M059J (cell line): Measurements from ENCODE around the gene VAV2. TPM values are rescaled to one million over a fixed set of nuclear protein-coding genes. Genes with fewer than 3 reads are reported as not detected.
"Not testable (repeated sequence)": the region's sequence is repeated elsewhere in the genome, so short reads cannot be mapped to it uniquely, and the experiment has no call there.

Experiments used
- DNase-seq: peaks from one replicate; pipeline ENCODE4 v3.0.0-alpha.2; 2012; ENCODE audit warnings: low read depth
- total RNA-seq: library from RNA; depleted of rRNA; stranded (reverse); fragments of >200 nt; shearing (Covaris generic); gene quantifications from 2 replicates; pipeline ENCODE4 v1.2.3, GENCODE V29; 2014

The VAV2 gene
- total RNA-seq, 1 experiment from 2014 or later: 17.2 TPM

GRCh38 chr9:133920471-133920870 lies 71.7 kb downstream of the VAV2 start:
- DNase-seq: no peak

GRCh38 chr9:133919253-133920115 lies 72.6 kb downstream of the VAV2 start:
- DNase-seq: no peak

- no peak for DNase-seq
Measured at GRCh38 chr9:133918111-133918813, 73.9 kb downstream of the VAV2 start.

GRCh38 chr9:133917375-133917774 lies 74.7 kb downstream of the VAV2 start:
- no peak for DNase-seq

GRCh38 chr9:133916159-133916541 lies 76.0 kb downstream of the VAV2 start:
- DNase-seq: no peak

GRCh38 chr9:133915534-133916158 lies 76.5 kb downstream of the VAV2 start:
- DNase-seq: no peak

- no peak for DNase-seq
Measured at GRCh38 chr9:133914442-133915342, 77.4 kb downstream of the VAV2 start.

- DNase-seq: no peak
Measured at GRCh38 chr9:133913571-133914369, 78.4 kb downstream of the VAV2 start.

GRCh38 chr9:133910855-133911514 lies 81.1 kb downstream of the VAV2 start:
- no peak for DNase-seq

- DNase-seq: no peak
Measured at GRCh38 chr9:133906932-133907910, 84.9 kb downstream of the VAV2 start.

GRCh38 chr9:133906218-133906617 lies 85.9 kb downstream of the VAV2 start:
- DNase-seq: no peak

GRCh38 chr9:133905493-133905892 lies 86.6 kb downstream of the VAV2 start:
- no peak for DNase-seq

GRCh38 chr9:133904346-133905090 lies 87.6 kb downstream of the VAV2 start:
- DNase-seq: no peak

GRCh38 chr9:133901184-133901835 lies 90.8 kb downstream of the VAV2 start:
- DNase-seq: no peak

GRCh38 chr9:133897675-133898074 lies 94.4 kb downstream of the VAV2 start:
- DNase-seq: no peak

- DNase-seq: not testable (repeated sequence)
Measured at GRCh38 chr9:133896007-133896406, 96.1 kb downstream of the VAV2 start.

GRCh38 chr9:133895335-133895734 lies 96.8 kb downstream of the VAV2 start:
- no peak for DNase-seq
